ENCODE measurements around the gene FAM216B.
"Not testable (repeated sequence)": the region's sequence is repeated elsewhere in the genome, so short reads cannot be mapped to it uniquely, and the experiment has no call there.

Gene FAM216B

DNA sequence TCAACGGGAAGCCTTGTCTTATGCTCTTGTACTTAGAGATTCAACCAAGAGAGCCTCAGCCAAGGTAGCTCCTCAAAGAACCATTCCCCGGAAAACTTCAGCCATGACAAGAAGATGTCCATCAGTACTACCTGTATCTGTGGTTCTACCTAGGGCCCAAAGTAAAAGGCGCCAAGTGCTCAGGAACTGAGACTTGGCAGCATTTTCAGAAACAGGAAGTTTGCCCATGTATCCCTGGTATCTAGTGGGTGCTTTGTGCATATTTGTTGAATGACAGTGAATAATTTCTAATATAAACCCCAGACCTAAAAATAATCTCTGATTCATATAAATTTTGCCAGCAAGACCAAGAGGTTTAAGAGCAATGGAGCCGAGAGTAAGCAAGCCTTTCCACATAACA lies 7.2 kb downstream of the FAM216B start:
- no peak for DNase-seq

DNA sequence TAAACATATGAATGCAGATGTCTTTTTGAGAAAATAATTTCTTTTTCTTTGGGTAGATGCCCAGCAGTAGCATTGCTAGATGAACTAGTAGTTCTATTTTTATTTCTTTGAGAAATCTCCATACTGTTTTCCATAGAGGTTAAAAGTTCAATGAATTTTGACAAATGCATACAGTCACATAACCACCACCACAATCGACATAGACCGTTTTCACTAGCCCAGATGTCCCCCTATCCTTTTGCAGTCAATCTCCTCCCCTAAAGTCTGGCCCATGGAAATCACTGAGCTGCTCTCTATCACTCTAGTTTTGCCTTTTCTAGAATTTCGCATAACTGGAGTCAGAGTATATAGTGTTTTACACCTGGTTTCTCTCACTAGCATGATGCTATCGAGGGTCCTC lies 10.8 kb downstream of the FAM216B start:
- no peak for DNase-seq

GRCh38 chr13:42794577-42795275 lies 13.3 kb downstream of the FAM216B start:
- DNase-seq: no peak

DNA sequence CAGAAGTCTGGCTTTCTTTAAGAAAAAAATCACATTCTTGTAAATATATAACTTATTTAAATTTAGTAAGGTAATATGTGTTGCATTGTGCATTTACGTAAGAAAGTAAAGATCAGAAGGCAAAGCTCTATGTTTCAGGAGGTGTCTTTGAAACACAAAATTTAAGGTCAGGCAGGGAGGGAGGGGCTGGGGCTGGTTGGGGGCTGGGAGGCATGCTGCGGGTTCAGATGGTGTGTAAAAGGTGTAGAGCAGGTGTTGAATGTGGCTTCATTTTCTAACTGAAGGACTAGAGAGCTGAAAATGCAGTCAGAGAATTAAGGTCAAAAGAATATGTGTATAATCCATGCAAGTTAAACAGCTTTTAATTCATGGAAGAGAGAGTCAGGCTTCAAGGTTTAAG lies 14.3 kb downstream of the FAM216B start:
- DNase-seq: no peak

DNA sequence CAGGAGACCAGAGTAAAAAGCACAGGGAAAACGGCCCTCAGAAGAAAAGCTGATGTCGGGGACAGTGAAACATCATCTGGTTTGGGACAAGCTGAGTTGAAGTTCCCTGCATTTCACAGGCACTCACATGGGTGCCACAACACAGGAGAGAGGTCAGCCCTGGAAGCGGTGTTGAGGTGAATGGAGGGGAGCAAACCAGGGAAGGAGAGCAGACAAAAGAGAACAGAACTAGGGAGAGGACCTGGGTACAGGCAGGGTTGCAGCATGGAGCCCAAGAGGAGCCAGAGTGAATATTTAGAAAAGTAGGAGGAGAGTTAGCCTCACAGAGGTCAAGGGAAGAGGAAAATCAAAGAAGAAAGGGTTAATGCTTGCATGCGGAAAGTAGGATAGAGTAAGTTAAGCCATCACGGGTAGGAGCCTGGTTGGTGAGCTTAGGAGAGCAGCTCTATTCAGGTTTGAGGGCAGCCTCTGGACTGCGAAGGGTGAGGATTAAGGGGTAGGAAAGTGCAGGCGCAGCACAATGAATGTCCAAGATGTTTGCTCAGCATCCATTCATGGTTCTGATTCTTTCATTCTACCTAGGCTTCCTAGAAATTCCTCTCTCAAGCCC lies 15.5 kb downstream of the FAM216B start:
- DNase-seq: no peak

GRCh38 chr13:42798118-42798517 lies 16.7 kb downstream of the FAM216B start:
- no peak for DNase-seq

DNA sequence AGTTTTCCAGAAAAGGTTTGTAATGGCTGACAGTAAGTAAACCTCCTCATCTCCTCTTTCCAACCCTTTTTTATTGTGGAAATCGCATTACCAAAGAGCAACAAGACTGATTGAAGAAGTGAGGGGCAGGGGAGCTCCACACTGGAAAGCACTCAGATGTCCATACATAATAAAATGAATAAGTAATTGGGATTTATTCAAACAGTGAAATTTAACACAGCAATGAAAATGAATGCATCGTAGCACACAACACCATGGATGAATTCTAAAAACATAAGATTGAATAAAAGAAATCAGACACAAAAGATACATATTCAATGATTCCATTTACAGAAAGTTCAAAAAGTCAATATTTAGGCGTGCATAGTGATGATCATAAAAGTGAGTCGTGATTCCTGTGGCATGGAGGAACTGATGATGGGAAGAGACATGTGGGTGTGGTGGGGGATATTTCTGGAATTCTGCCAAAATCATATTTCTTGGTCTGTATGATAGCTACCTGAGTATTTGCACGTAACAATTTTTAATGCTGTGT lies 18.8 kb downstream of the FAM216B start:
- DNase-seq: no peak

- no peak for DNase-seq
These were observed 22.3 kb downstream of the FAM216B start for GRCh38 chr13:42803563-42804204.

DNA sequence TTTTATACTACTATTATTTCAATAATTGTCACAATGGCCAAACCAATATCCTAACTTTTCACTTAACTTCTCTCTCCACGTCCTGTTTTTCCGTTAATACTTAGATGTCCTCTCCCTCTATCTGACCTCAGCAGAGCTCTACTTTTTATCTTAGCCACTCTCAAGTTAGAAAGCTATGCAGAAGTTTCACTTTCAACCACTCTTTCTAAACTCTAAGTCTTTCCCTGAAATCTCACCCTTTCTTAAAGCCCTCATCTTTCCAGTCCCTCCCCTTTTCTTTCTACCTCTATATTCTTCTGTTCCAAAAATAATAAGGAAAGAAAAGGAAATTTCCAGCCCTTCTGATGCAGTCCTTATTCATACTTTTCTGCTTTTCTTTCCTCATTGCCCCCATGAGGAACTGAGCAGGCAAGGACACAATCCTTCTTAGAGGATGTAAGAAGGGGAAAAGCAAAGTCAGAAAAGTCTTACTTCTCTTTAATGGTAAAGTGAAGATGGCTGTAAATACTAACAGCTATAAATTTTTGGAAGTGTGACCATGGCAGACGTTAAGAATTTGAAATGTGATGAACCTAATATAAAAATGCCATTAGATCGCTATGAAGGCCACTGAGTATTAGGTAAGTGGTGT lies 23.0 kb downstream of the FAM216B start:
- DNase-seq: no peak

- DNase-seq: no peak
These were observed 25.9 kb downstream of the FAM216B start for GRCh38 chr13:42807241-42807640.

GRCh38 chr13:42807866-42808265 lies 26.5 kb downstream of the FAM216B start:
- DNase-seq: no peak

DNA sequence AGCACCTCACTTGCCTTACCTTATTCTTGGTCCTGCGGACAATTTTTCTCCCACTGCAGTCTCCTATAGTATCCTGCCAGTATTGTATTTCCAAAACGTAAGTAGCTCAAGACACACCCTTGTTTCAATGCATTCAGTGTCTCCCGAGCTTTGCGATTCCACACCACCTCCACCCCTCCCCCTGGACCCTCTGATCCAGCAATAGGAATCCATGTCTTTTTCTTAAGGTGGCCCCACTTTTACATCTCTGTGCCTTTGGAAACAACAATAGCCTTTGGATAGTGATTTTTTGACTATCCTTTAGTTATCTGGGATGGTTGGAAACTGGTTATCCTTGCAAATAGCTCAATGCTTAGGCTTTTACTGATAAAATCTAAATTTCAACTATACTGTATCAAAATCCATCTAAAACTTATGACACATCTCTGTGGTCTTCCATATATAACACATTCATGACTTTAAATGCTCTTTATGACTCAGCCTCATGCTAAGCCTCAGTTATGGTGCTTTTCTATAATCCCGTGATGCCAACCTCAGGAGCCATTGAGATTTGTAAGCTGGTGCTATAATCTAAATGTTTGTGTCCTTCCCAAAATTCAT lies 27.1 kb downstream of the FAM216B start:
- no peak for DNase-seq

GRCh38 chr13:42812316-42812715 lies 30.9 kb downstream of the FAM216B start:
- DNase-seq: no peak

DNA sequence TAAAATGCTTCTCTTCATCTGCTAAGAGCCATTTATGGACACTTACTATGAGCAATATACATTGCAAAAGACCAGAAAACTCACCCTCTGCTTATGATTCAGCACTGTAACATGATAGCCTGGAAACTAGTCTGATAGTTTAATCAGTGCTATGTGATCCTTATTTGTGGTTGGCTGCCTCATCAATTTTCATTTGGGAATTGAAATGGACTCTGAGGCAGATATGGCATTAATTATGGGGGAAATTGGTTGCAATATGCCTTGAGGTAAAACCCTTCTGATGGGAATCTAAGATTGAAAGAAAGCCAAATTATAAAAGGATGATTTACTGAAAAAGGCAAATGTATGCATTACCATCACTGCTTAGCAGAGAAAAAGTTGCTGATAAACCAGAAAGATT lies 33.5 kb downstream of the FAM216B start:
- no peak for DNase-seq

DNA sequence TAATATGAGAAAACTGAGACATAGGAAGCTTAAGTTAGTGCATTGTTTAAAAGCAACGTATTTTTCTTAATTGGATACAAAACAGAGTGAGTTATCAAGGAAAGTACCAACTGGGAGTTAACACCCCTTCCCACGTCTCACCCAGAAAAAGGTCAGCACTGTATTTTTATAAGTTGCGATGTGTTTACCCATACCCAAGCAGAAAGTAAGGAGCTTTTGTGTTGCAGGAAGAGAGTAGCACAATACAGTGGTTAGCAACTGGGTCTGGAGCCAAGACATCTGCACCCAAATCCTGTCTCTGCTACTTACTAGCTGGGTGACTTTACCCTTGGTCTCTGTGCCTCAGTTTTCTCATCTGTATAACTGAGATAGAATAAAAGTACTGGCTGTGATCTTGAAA lies 34.3 kb downstream of the FAM216B start:
- no peak for DNase-seq

- DNase-seq: no peak
These were observed 35.2 kb downstream of the FAM216B start for GRCh38 chr13:42816538-42816937.

- DNase-seq: not testable (repeated sequence)
These were observed 38.3 kb downstream of the FAM216B start for GRCh38 chr13:42819687-42820086.

GRCh38 chr13:42820451-42820850 lies 39.1 kb downstream of the FAM216B start:
- no peak for DNase-seq

GRCh38 chr13:42821437-42821836 lies 40.1 kb downstream of the FAM216B start:
- DNase-seq: no peak

- no peak for DNase-seq
These were observed 51.1 kb downstream of the FAM216B start for GRCh38 chr13:42832341-42833096.

- no peak for DNase-seq
These were observed 53.6 kb downstream of the FAM216B start for GRCh38 chr13:42834946-42835345.

DNA sequence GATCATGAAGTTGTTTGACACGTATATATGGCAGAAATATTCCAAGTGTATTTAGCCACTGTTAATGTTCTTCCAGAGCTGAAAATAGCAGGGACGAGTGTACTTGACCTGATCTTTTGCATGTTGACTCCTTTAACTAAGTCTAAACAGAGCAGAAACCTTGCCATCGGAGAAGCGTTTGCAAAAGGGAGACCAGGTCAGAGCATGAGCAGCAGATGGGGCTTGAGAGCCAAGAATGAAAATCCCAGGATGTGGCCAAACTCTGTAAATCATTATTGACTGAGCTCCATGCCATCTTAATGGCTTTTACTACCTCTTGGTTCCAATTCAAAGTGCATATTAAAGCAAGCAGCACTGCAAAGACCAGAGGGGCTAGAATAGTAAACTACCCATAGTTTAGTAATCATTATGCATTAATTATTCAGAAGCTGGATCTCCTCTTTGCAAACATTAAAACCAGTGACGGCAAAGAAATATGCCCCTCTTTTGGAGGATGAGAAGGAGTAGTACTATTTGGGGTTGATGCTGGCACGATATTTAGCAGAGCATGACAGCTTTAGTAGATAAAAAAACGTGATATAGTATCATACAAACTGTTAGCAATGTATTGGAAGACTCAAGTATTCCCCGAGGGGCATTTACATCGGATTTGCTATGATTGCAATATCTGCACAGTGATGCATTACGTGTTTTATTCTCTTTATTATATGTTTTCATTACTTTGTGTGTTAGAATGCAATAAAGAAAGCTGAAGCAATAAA lies 55.7 kb downstream of the FAM216B start:
- no peak for DNase-seq
